ENCODE data around the gene TREML2. TPM values are rescaled to one million over a fixed set of nuclear protein-coding genes. Genes with fewer than 3 reads are reported as not detected.

Gene TREML2
- total and polyA plus RNA-seq, 8 donors: 0.08 to 0.37 (median 0.12) TPM; not detected in 5

DNA sequence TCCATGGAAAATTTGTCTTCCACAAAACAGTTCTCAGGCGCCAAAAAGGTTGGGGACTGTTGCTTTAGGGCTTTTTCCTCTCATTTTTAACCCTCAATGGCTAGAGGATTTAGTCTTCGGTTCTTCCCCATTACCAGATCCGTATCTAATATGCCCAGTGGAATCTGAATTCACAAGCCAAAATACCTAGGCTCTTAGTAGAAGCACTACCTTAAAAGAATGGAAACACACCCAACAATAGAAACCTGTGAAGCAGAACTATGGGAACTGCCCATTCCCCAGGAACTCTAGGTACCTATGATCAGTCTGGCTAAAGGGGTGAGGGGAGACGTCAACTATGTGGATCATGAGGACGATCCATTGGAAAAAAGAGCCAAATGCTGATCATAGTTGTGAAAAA lies 30.3 kb upstream of the TREML2 start:
- Histone ChIP-seq H3K27me3 (peaks cover 0 to 21% (median 4%) of the 10 kb centered on the region in 3 donors), H3K9me3 (no peaks in the 10 kb centered on the region), H3K27ac (no peak overlapping the region), H3K36me3 (no peaks in the 10 kb centered on the region), H3K4me1 (no peaks in the 10 kb centered on the region), H3K4me3 (no peak overlapping the region)
- intact Hi-C loops (cut with DNase I; ENCODE audit: low total_unique reads): no loop called here
- TF ChIP-seq EP300 (IDR thresholded peaks at IDR 0.05) (no peak), POLR2AphosphoS5 (IDR thresholded peaks at IDR 0.05) (no peak), POLR2A (IDR thresholded peaks at IDR 0.05) (no peak)
- TF ChIP-seq, protein P1, sequence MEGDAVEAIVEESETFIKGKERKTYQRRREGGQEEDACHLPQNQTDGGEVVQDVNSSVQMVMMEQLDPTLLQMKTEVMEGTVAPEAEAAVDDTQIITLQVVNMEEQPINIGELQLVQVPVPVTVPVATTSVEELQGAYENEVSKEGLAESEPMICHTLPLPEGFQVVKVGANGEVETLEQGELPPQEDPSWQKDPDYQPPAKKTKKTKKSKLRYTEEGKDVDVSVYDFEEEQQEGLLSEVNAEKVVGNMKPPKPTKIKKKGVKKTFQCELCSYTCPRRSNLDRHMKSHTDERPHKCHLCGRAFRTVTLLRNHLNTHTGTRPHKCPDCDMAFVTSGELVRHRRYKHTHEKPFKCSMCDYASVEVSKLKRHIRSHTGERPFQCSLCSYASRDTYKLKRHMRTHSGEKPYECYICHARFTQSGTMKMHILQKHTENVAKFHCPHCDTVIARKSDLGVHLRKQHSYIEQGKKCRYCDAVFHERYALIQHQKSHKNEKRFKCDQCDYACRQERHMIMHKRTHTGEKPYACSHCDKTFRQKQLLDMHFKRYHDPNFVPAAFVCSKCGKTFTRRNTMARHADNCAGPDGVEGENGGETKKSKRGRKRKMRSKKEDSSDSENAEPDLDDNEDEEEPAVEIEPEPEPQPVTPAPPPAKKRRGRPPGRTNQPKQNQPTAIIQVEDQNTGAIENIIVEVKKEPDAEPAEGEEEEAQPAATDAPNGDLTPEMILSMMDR (IDR thresholded peaks at IDR 0.05): no peak
- WGBS, 5 donors: 51 to 90% (median 61%) methylated on average over 5 of the region's 5 CpGs
- DNase-seq: no peak

- WGBS, 5 donors: 74 to 95% (median 91%) methylated on average over 4 of the region's 4 CpGs
- Histone ChIP-seq H3K9me3 (no peaks in the 10 kb centered on the region), H3K27ac (no peak overlapping the region), H3K4me1 (no peaks in the 10 kb centered on the region), H3K36me3 (no peaks in the 10 kb centered on the region), H3K4me3 (no peak overlapping the region), H3K27me3 (peaks cover 0 to 26% (median 4%) of the 10 kb centered on the region in 3 donors)
- TF ChIP-seq POLR2AphosphoS5 (IDR thresholded peaks at IDR 0.05): no peak
- TF ChIP-seq POLR2A (IDR thresholded peaks at IDR 0.05): no peak
- no peak for TF ChIP-seq EP300 (IDR thresholded peaks at IDR 0.05)
- TF ChIP-seq, protein P1 (IDR thresholded peaks at IDR 0.05): no peak
- intact Hi-C loops (cut with DNase I; ENCODE audit: low total_unique reads): no loop called here
- DNase-seq: no peak
Observed at GRCh38 chr6:41229721-41230120, 28.8 kb upstream of the TREML2 start.

GRCh38 chr6:41228616-41229015 lies 27.7 kb upstream of the TREML2 start:
- TF ChIP-seq POLR2AphosphoS5 (IDR thresholded peaks at IDR 0.05) (no peak), POLR2A (IDR thresholded peaks at IDR 0.05) (no peak), EP300 (IDR thresholded peaks at IDR 0.05) (no peak)
- TF ChIP-seq, protein P1 (IDR thresholded peaks at IDR 0.05): no peak
- intact Hi-C loops (cut with DNase I; ENCODE audit: low total_unique reads): no loop called here
- Histone ChIP-seq H3K4me3 (no peak overlapping the region), H3K4me1 (no peaks in the 10 kb centered on the region), H3K27me3 (peaks cover 0 to 34% (median 4%) of the 10 kb centered on the region in 3 donors), H3K36me3 (no peaks in the 10 kb centered on the region), H3K27ac (no peak overlapping the region), H3K9me3 (no peaks in the 10 kb centered on the region)
- 45 to 61% (median 51%) methylated on average over 4 to 5 of the region's 5 CpGs for WGBS, 5 donors
- DNase-seq: no peak

DNA sequence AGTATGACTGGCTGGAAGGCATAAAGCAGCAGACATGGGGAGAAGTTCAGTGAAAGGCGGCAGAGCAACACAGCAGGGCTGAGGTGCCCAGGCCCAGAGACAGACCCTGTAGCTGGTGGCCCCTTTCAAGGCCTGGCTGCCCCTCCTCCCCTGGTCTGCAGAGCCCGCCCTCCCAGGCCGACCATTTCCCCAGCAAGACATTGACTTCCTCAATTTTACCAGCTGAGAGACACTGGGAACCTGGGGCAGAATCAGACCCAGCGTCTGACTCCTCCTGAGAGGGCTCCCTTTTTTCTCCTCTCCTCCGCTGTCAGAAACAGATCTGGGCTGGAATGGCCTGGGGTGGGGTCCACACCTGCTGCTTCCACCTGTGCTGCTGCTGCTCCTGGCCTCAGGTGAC lies 27.1 kb upstream of the TREML2 start, which contains the start of gene TREML4:
Gene TREML4, plus strand, starts transcription at position 254 of the 400 bp plus-strand sequence. Its CDS starts 79 bp downstream, at position 333.
- TF ChIP-seq, protein P1 (IDR thresholded peaks at IDR 0.05): no peak
- TF ChIP-seq POLR2A (IDR thresholded peaks at IDR 0.05) (no peak), EP300 (IDR thresholded peaks at IDR 0.05) (no peak), POLR2AphosphoS5 (IDR thresholded peaks at IDR 0.05) (no peak)
- intact Hi-C loops (cut with DNase I; ENCODE audit: low total_unique reads): no loop called here
- Histone ChIP-seq H3K27me3 (peaks cover 0 to 37% (median 4%) of the 10 kb centered on the region in 3 donors), H3K27ac (no peak within 1 kb of the TSS), H3K36me3 (no peaks in the 10 kb centered on the region), H3K4me1 (no peaks in the 10 kb centered on the region), H3K9me3 (no peaks in the 10 kb centered on the region), H3K4me3 (no peak within 1 kb of the TSS)
- 58 to 68% (median 66%) methylated on average over 4 to 5 of the region's 5 CpGs for WGBS, 5 donors
- no peak for DNase-seq

All from stomach (tissue), 9 donors.